ENCODE measurements around the gene UBE2L3. TPM values are rescaled to one million over a fixed set of nuclear protein-coding genes. Genes with fewer than 3 reads are reported as not detected.
"Not testable (repeated sequence)": the region's sequence is repeated elsewhere in the genome, so short reads cannot be mapped to it uniquely, and the experiment has no call there.

UBE2L3 gene
- total RNA-seq, 1 donor from 2014 or later = 62.4 TPM

DNA sequence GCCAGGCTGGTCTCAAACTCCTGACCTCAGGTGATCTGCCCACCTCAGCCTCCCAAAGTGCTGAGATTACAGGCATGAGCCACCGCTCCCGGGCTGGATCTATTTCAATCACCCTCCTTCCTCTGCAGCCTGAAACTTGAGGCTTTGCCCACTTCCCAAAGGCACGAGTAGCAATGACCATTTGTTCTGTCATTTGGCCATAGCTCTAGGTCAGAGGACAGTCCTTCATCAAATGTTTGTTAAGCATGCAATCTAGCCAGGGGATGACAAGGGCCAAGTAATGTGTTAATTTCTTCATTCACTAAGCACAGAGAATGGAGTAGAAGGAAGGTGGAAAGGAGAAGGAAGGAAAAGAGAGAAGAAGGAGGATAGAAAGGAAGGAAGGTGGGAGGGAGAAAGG lies 6.9 kb upstream of the UBE2L3 start:
- H3K27me3 Mint-ChIP-seq (ENCODE audit: insufficient read depth); DNase-seq (ENCODE audit: low spot score); H3K4me3 Mint-ChIP-seq; H3K27ac Mint-ChIP-seq; intact Hi-C loops (cut with micrococcal nuclease); H3K9me3 Mint-ChIP-seq; H3K36me3 Mint-ChIP-seq (ENCODE audit: low read depth); H3K4me1 Mint-ChIP-seq (ENCODE audit: low read depth): not testable (repeated sequence)

DNA sequence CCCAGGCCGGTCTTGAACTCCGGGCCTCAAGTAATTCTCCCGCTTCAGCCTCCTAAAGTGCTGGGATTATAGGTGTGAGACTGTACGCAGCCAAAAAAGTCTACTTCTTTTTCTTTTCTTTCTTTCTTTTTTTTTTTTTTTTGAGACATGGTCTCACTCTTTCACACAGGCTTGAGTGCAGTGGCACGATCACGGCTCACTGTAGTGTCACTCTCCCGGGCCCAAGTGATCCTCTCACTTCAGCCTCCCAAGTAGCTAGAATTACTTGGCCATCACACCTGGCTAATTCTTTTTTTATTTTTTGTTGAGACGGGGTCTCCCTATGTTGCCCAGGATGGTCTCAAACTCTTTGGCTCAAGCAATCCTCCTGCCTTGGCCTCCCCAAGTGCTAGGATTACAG lies 3.6 kb upstream of the UBE2L3 start:
- Mint-ChIP-seq H3K9me3 (no peaks in the 10 kb centered on the region), H3K27ac (no peak overlapping the region), H3K4me1 (ENCODE audit: low read depth) (peaks cover 7% of the 10 kb centered on the region), H3K36me3 (ENCODE audit: low read depth) (peaks cover 5% of the 10 kb centered on the region), H3K4me3 (no peak overlapping the region), H3K27me3 (ENCODE audit: insufficient read depth) (peaks cover 4% of the 10 kb centered on the region)
- intact Hi-C loops (cut with micrococcal nuclease) = no loop called here
- DNase-seq (ENCODE audit: low spot score) = no peak

DNA sequence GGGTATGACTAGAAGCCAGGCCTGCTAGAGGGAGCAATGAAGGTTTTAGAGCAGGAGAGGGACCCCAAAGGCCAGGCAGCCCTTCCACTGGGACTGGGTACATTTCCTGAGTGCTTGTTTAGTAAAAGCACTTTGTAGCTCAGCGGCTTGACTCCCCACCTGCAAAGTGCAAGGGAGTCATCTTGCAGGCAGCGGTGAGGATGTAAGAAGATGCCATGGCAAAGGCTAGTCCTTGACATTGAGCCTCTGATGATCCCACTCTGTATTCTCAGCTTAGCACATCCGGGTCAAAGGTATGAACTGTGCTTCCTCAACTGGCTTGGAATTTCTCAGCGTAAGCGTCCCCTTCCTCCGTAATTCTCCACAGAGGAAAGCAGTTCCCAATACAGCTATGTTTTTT lies 3.1 kb upstream of the UBE2L3 start:
- Mint-ChIP-seq H3K27ac (no peak overlapping the region), H3K4me1 (ENCODE audit: low read depth) (peaks cover 10% of the 10 kb centered on the region), H3K27me3 (ENCODE audit: insufficient read depth) (peaks cover 4% of the 10 kb centered on the region), H3K4me3 (no peak overlapping the region), H3K9me3 (no peaks in the 10 kb centered on the region), H3K36me3 (ENCODE audit: low read depth) (peaks cover 7% of the 10 kb centered on the region)
- no peak for DNase-seq (ENCODE audit: low spot score)
- intact Hi-C loops (cut with micrococcal nuclease) = no loop called here

DNA sequence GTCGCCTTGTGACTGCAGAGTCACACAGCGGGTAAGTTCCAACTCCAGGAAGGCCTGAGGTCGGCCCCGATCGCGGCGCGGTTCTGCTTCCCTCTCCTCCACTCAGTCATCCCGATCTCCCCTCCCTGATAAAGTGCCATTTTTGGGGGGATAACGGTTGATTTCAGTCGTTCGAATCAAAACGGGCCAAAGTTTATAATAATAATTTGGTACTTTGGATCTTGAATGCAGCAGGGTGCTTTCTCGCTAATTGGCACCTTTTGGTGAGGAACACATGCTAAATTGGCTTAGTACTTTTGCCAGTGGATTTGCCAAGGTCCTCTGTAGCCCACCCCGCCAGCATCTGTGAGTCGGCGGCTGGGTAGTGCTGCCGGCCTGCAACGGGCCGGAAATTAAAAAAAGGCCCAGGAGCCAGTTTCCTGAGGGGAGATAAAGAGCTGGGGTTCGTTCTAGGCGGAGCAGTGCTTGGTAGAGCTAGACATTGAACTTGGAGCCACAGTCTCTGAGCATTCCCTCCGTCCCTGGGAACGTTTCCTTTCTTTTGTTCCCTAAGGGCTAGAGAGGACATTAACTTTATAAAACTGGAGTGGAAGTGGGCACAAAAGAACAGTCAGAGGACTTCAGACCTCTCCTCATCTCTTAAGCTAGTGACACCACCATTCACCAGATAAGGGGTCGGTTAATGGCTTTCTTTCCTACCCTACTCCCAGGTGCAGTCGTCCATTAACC lies 997 bp downstream of the UBE2L3 start:
- intact Hi-C loops (cut with micrococcal nuclease) = no loop called here
- H3K4me1 Mint-ChIP-seq (ENCODE audit: low read depth) = peaks cover 47% of the 10 kb centered on the region
- DNase-seq (ENCODE audit: low spot score) = peak; percentile 8

DNA sequence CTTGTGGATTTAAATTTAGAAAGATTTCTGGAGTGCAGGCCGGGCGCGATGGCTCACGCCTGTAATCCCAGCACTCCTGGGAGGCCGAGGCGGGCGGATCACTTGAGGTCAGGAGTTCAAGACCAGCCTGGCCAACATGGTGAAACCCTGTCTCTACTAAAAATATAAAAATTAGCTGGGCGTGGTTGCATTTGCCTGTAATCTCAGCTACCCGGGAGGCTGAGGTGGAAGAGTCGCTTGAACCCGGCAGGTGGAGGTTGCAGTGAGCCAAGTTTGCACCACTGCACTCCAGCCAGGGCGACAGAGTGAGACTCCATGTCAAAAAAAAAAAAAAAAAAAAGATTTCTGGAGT lies 1.5 kb downstream of the UBE2L3 start:
- H3K4me3 Mint-ChIP-seq = peak overlapping the region; percentile 96
- DNase-seq (ENCODE audit: low spot score); H3K27me3 Mint-ChIP-seq (ENCODE audit: insufficient read depth); H3K9me3 Mint-ChIP-seq; intact Hi-C loops (cut with micrococcal nuclease): not testable (repeated sequence)
- H3K36me3 Mint-ChIP-seq (ENCODE audit: low read depth) = peaks cover 23% of the 10 kb centered on the region
- peaks cover 48% of the 10 kb centered on the region for H3K4me1 Mint-ChIP-seq (ENCODE audit: low read depth)
- peak overlapping the region; percentile 84 for H3K27ac Mint-ChIP-seq

More for the DNA sequence above, 997 bp downstream of the UBE2L3 start:
- peaks cover 23% of the 10 kb centered on the region for H3K36me3 Mint-ChIP-seq (ENCODE audit: low read depth)
- no peaks in the 10 kb centered on the region for H3K9me3 Mint-ChIP-seq
- H3K27ac Mint-ChIP-seq = peak overlapping the region; percentile 95
- no peaks in the 10 kb centered on the region for H3K27me3 Mint-ChIP-seq (ENCODE audit: insufficient read depth)
- peak overlapping the region; percentile 96 for H3K4me3 Mint-ChIP-seq

DNA sequence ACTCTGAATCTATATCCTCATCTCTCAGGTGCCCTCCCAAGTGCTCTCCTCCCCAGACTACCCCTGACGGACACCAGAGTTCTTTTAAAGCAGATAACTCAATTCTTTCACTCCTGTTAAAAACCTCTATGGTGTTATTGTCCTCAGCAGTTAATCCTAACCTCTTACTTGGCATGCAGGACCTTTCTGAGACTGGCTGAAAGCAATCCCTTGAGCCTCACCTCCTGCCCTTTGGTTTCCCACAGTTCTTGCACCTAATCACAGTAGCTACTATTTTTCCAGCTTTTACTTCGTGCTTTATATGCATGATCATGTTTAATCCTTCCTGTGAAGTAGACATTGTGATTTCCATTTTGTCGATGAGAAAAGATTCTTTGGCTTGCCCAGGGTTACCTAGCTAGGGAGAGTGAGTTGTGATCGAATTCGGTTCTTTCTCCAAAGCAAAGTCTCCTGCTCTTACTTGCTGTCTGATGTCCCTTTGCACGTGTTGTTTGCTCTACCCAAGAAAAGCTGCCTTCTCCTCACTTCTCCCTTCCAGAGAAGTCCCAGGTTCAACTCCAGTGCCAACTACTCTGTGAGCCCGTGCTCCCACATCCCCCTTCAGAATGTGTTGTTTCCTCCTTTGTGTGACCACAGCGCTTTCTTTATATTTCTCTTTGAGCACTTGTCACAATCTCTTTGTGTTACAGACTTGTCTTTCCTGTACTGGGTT lies 2.1 kb downstream of the UBE2L3 start:
- Mint-ChIP-seq H3K27me3 (ENCODE audit: insufficient read depth) (no peaks in the 10 kb centered on the region), H3K9me3 (no peaks in the 10 kb centered on the region), H3K4me3 (peak overlapping the region; percentile 96), H3K27ac (peak overlapping the region; percentile 84), H3K36me3 (ENCODE audit: low read depth) (peaks cover 25% of the 10 kb centered on the region), H3K4me1 (ENCODE audit: low read depth) (peaks cover 53% of the 10 kb centered on the region)
- intact Hi-C loops (cut with micrococcal nuclease) = no loop called here
- no peak for DNase-seq (ENCODE audit: low spot score)

DNA sequence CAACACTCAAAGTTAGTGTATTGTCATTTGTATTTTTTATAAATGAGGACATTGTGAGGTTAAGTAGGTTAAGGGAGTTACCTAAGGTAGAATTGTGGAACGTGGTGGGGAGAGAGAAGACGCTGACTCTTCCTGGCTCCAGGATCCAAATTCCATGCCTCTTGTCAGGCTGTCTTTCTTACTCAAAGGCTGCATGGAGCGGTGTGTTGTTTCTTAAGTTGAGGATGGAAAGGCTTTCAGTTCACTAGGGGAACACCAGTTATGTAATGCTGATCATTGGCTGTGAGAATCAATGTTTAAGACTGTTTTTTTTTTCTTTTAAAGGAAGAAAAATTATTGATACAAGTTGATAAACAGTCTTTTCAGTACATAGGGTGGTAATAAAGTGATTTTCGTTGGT lies 2.9 kb downstream of the UBE2L3 start:
- H3K4me3 Mint-ChIP-seq = peak overlapping the region; percentile 96
- no peaks in the 10 kb centered on the region for H3K27me3 Mint-ChIP-seq (ENCODE audit: insufficient read depth)
- H3K36me3 Mint-ChIP-seq (ENCODE audit: low read depth) = peaks cover 25% of the 10 kb centered on the region
- H3K4me1 Mint-ChIP-seq (ENCODE audit: low read depth) = peaks cover 53% of the 10 kb centered on the region
- DNase-seq (ENCODE audit: low spot score) = no peak
- intact Hi-C loops (cut with micrococcal nuclease) = no loop called here
- no peaks in the 10 kb centered on the region for H3K9me3 Mint-ChIP-seq
- H3K27ac Mint-ChIP-seq = peak overlapping the region; percentile 52

DNA sequence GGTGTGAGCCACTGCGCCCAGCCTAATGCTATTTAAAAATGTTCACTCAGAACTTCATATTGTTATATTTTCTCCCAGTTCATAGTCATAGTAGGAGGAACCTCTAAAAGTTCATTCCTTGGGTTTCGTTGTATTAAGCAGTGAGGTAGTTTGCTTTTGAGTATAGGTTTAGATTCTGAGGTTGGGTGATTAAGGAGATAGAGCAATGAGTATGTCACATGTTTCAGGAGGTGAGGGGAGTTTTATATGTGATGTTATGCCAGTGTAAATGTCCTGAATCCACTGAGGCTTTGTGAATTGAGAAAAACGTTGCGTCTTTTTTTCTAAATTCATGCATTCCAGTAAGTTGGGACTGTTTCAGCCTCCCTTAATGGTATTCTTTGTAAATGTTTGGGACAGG lies 4.2 kb downstream of the UBE2L3 start:
- intact Hi-C loops (cut with micrococcal nuclease) = loop anchor here (1.0 kb wide), 1 partner anchor 17 kb away; no protein-coding TSS in a partner anchor
- Mint-ChIP-seq H3K27me3 (ENCODE audit: insufficient read depth) (no peaks in the 10 kb centered on the region), H3K27ac (peak overlapping the region; percentile 67), H3K4me3 (peak overlapping the region; percentile 50), H3K36me3 (ENCODE audit: low read depth) (peaks cover 25% of the 10 kb centered on the region), H3K4me1 (ENCODE audit: low read depth) (peaks cover 53% of the 10 kb centered on the region), H3K9me3 (no peaks in the 10 kb centered on the region)
- DNase-seq (ENCODE audit: low spot score) = no peak

DNA sequence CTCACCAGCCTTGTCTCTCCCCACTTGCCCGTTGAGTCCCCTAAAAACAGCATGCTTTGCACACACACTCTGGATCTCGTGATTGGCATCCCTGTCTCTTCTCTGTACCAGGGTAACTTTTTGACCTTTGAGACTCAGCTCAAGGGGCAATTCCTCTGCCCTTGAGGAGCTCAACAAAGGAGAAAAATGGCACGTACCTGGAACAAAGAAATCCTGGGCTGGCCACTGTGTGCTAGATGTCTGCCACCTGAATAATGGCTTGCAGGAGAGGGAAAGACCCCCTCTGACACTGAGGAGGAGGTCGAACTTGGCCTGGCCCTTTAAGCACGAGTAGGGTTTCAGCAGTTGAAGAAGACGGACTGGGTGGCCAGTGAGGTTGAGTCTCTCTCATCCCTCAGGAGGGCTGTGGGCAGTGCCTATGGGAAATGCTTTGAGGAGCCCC lies 5.8 kb downstream of the UBE2L3 start:
- H3K36me3 Mint-ChIP-seq (ENCODE audit: low read depth) = peaks cover 27% of the 10 kb centered on the region
- intact Hi-C loops (cut with micrococcal nuclease) = no loop called here
- H3K4me3 Mint-ChIP-seq = no peak overlapping the region
- no peak for DNase-seq (ENCODE audit: low spot score)
- H3K4me1 Mint-ChIP-seq (ENCODE audit: low read depth) = peaks cover 52% of the 10 kb centered on the region
- no peaks in the 10 kb centered on the region for H3K9me3 Mint-ChIP-seq
- no peak overlapping the region for H3K27ac Mint-ChIP-seq
- H3K27me3 Mint-ChIP-seq (ENCODE audit: insufficient read depth) = no peaks in the 10 kb centered on the region

DNA sequence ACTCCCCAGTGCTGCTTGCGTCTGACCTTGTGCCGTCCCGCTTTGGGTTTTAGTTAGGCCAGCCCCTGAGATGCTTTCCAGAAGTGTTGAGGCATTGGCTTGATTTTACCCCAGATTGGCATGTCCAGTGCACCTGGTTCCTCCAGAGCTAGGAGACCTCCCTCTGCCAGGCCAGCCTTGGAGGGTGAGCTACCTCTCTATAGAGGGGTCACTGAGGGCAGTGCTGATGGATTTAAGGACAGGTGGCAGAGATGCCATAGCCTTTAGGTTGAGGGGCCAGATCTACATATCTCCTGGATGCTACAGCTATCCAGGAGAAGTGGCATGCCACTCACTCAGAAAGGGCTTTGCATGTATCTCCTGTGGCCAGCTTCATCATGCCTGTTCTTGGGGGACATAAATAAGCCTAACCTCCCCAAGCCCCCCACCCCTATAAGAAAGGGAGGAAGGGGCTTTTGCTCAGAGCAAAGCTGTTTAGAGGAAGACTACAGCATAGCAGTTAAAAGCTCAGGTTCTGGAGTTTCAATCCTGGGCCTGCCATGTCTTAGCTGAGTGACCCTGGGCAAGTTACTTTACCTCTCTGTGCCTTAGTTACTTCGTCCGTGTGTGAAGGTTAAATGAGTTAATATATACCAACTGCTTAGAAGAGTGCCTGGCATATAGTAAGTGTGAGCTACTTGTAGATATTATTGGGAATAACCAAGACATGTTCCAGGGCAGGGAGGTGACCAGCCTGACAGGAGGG lies 6.4 kb downstream of the UBE2L3 start:
- peak overlapping the region; percentile 8 for H3K27ac Mint-ChIP-seq
- H3K9me3 Mint-ChIP-seq = no peaks in the 10 kb centered on the region
- peaks cover 23% of the 10 kb centered on the region for H3K36me3 Mint-ChIP-seq (ENCODE audit: low read depth)
- no peaks in the 10 kb centered on the region for H3K27me3 Mint-ChIP-seq (ENCODE audit: insufficient read depth)
- H3K4me1 Mint-ChIP-seq (ENCODE audit: low read depth) = peaks cover 46% of the 10 kb centered on the region
- no peak for DNase-seq (ENCODE audit: low spot score)
- no peak overlapping the region for H3K4me3 Mint-ChIP-seq
- intact Hi-C loops (cut with micrococcal nuclease) = no loop called here

DNA sequence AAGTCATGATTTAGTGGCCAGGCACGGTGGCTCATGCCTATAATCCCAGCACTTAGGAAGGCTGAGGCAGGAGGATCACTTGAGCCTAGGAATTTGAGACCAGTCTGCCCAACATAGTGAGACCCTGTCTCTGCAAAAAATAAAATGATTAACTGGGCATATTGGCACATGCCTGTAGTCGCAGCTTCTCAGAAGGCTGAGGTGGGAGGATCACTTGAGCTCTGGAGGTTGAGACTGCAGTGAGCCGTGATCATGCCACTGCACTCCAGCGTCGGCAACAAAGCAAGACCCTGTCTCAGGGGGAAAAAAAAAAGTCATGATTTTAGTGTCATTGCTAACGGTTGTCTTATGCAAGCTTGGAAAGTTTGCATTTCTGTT lies 11.9 kb downstream of the UBE2L3 start:
- Mint-ChIP-seq H3K4me3 (no peak overlapping the region), H3K4me1 (ENCODE audit: low read depth) (peaks cover 11% of the 10 kb centered on the region), H3K36me3 (ENCODE audit: low read depth) (peaks cover 7% of the 10 kb centered on the region), H3K27ac (no peak overlapping the region), H3K27me3 (ENCODE audit: insufficient read depth) (no peaks in the 10 kb centered on the region), H3K9me3 (no peaks in the 10 kb centered on the region)
- no peak for DNase-seq (ENCODE audit: low spot score)
- intact Hi-C loops (cut with micrococcal nuclease) = no loop called here

DNA sequence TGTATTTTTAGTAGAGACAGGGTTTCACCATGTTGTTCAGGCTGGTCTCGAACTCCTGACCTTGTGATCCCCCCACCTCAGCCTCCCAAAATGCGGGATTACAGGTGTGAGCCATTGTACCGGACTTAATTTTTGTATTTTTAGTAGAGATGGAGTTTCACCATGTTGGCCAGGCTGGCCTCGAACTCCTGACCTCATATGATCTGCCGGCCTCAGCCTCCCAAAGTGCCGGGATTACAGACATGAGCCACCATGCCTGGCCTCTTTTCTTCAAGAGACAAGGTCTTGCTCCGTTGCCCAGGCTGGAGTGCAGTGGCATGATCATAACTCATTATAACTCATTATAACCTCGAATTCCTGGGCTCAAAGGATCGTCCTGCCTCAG lies 13.1 kb downstream of the UBE2L3 start:
- H3K27me3 Mint-ChIP-seq (ENCODE audit: insufficient read depth); H3K9me3 Mint-ChIP-seq; H3K27ac Mint-ChIP-seq; H3K4me3 Mint-ChIP-seq; DNase-seq (ENCODE audit: low spot score): not testable (repeated sequence)
- Mint-ChIP-seq H3K4me1 (ENCODE audit: low read depth) (peaks cover 14% of the 10 kb centered on the region), H3K36me3 (ENCODE audit: low read depth) (peaks cover 11% of the 10 kb centered on the region)
- intact Hi-C loops (cut with micrococcal nuclease) = loop anchor here (10.0 kb wide), 1 partner anchor 184 kb away; no protein-coding TSS in a partner anchor

All from activated T-helper 1 cell treated with anti-CD3 and anti-CD28 coated beads, Interleukin-12 subunit alpha, Interleukin-12 subunit beta, Interleukin-2, Interleukin-4 antibody, amounts not matched to agents 30 ng/mL and 10 ng/mL and 1 ng/mL, durations not matched to agents 14 hours and 24 hours and 36 hours (primary cell).